GM21737 (cell line): Measurements from ENCODE around the gene PATZ1.
A peak's percentile ranks its signal among the peaks of the same experiment; 100 is the strongest.
"Not testable (repeated sequence)": the region's sequence is repeated elsewhere in the genome, so short reads cannot be mapped to it uniquely, and the experiment has no call there.

Source experiments
- ATAC-seq: cut with Tn5 transposase; IDR thresholded peaks from one replicate; pipeline ENCODE4 v1.9.1; 2021; ENCODE audit warnings: mild to moderate bottlenecking, moderate library complexity; ENCODE audit not compliant: unreplicated experiment

The PATZ1 gene, protein sequence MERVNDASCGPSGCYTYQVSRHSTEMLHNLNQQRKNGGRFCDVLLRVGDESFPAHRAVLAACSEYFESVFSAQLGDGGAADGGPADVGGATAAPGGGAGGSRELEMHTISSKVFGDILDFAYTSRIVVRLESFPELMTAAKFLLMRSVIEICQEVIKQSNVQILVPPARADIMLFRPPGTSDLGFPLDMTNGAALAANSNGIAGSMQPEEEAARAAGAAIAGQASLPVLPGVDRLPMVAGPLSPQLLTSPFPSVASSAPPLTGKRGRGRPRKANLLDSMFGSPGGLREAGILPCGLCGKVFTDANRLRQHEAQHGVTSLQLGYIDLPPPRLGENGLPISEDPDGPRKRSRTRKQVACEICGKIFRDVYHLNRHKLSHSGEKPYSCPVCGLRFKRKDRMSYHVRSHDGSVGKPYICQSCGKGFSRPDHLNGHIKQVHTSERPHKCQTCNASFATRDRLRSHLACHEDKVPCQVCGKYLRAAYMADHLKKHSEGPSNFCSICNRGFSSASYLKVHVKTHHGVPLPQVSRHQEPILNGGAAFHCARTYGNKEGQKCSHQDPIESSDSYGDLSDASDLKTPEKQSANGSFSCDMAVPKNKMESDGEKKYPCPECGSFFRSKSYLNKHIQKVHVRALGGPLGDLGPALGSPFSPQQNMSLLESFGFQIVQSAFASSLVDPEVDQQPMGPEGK

DNA sequence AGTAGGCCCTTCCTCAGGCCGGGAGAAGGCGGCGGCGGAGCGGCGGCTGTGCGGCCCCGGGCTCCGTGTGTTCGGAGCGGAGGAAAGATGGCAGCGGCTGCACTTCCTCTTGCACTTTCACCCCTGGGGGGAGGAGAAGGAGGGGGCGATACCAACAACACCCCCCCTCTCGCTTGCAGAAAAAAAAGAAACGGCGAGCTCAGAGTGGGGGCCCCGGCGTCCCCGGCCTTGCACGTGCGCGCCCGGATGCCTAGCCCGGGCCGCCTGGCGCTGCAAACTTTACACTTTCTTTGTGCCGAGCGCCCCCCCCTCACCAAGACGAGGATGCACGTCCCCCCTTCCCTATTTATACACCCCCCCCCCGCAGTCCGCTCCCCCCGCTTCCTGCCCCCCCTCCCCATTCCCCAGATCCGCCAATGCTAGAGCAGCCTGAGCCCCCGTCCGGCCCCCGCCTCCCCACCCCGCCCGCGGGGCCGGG is at the start of gene PATZ1:
TSS of gene PATZ1 (minus strand) at position 92 of the 478 bp plus-strand sequence. CDS start 744 bp downstream, outside the sequence.
- peak; percentile 23 for ATAC-seq

DNA sequence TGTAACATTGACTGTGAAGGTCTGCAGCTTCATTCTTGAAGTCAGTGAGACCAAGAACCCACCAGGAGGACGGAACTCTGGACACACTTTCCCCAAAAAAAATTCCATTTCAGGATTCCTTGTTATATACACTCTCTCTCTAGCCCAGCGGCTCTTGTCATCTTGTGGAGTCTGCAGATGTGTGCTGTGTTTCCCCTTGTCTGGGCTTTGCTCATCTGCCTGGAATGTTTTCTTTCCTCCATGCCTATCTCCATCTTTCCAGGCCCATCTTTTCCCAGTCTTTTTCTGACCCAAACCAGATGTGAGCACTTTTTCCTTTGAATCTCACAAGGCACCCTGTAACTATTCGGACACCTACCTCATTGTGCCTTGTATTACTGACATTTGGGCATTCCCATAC is 48.2 kb upstream of the PATZ1 start:
- ATAC-seq: no peak

GRCh38 chr22:31393893-31394292 is 47.7 kb upstream of the PATZ1 start:
- no peak for ATAC-seq

GRCh38 chr22:31378651-31379050 is 32.5 kb upstream of the PATZ1 start:
- ATAC-seq: not testable (repeated sequence)

GRCh38 chr22:31378123-31378522 is 32.0 kb upstream of the PATZ1 start:
- no peak for ATAC-seq

- no peak for ATAC-seq
Observed at GRCh38 chr22:31377612-31378011, 31.5 kb upstream of the PATZ1 start.

GRCh38 chr22:31367426-31367825 is 21.3 kb upstream of the PATZ1 start:
- no peak for ATAC-seq

DNA sequence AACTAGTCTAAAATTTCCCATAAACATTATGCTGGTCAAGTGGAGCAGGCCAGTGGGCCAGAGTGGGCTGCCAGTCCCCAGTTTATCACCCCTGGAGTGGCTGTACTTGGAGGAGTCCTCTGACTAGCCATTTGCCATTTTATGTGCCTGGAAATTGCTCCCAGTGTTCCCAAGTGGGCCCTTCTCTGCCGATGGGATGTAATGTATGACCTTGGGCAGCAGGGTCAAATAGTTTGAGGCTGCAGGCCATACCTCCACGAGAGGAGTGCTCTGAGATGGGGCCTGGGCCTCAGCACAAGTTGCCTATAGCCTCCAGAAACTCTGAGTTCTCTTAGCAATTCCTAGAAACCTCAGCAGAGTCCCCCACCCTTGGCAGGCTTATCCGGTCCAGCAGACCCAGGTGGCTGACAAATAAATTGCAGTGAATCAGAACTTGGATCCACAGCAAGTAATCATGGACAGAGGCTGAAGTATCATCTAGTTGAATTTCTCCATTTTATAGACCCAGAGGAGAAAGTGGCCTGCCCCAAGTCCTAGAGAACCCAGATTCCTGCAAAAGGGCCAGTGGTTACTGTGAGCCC is 17.8 kb upstream of the PATZ1 start:
- ATAC-seq: no peak

- ATAC-seq: no peak
Observed at GRCh38 chr22:31361743-31362142, 15.6 kb upstream of the PATZ1 start.

- ATAC-seq: no peak
Observed at GRCh38 chr22:31360029-31360428, 13.9 kb upstream of the PATZ1 start.

- no peak for ATAC-seq
Observed at GRCh38 chr22:31354515-31354914, 8.4 kb upstream of the PATZ1 start.

- no peak for ATAC-seq
Observed at GRCh38 chr22:31350410-31350863, 4.3 kb upstream of the PATZ1 start.

- no peak for ATAC-seq
Observed at GRCh38 chr22:31349960-31350359, 3.8 kb upstream of the PATZ1 start.

DNA sequence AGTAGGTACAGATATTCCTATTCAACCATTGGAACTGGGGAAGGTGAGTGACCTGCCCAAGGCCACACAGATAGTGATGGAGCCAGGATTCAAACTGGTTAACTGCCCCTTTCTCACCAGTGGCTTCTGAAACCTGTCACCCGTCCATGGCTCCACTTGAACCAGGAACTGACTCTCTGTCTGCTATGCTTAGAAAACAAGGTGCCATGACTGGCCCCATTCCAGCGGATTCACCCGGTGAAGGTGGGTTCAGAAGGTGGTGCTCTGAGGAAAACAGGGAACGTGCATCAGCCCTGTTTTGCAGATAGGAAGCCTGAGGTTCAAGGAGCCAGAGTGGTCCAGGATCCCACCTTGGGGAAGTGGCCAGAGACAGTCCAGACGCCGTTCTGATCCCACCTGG is 2.6 kb upstream of the PATZ1 start:
- no peak for ATAC-seq

- ATAC-seq: not testable (repeated sequence)
Observed at GRCh38 chr22:31348009-31348337, 1.8 kb upstream of the PATZ1 start.

GRCh38 chr22:31347251-31348008 is 1.3 kb upstream of the PATZ1 start:
- ATAC-seq: no peak

GRCh38 chr22:31346733-31347250 is 646 bp upstream of the PATZ1 start:
- ATAC-seq: no peak

DNA sequence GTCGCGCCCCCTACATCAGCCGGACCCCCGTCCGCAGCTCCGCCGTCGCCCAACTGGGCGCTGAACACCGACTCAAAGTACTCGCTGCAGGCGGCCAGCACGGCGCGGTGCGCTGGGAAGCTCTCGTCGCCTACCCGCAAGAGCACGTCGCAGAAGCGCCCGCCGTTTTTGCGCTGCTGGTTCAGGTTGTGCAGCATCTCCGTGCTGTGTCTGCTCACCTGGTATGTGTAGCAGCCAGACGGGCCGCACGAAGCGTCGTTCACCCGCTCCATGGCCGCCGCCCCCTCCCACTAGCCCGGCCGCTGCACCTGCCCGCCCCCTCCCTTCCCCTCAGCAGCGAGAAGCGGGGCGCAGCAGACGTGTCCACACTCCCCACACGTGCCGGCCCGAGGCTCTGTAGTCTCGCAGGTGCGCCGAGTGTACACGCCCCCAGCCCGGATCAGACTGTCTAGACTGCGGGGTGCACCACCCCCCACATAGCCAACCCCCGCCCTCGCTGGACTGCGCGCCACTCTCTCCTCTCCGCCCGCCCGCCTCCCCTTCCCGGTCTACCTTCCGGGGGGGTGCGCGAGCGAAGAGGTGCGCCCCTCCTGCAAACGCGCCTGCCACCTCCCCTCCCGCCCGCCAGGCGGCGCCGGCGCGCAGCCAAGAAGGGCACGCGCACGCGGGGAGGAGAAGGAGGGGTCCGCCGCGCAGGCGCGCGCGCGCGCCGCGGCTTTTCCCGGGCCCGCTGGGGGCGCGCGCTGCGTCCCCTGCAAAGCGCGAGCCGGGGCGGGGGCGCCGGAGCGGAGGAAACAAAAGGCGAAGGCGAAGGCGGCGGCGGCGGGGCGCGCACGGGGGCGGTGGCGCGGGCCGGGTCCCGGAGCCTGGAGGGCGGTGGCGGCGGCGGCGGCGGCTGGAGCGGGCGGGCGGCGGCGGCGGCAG is 553 bp downstream of the PATZ1 start:
- peak; percentile 36 for ATAC-seq

DNA sequence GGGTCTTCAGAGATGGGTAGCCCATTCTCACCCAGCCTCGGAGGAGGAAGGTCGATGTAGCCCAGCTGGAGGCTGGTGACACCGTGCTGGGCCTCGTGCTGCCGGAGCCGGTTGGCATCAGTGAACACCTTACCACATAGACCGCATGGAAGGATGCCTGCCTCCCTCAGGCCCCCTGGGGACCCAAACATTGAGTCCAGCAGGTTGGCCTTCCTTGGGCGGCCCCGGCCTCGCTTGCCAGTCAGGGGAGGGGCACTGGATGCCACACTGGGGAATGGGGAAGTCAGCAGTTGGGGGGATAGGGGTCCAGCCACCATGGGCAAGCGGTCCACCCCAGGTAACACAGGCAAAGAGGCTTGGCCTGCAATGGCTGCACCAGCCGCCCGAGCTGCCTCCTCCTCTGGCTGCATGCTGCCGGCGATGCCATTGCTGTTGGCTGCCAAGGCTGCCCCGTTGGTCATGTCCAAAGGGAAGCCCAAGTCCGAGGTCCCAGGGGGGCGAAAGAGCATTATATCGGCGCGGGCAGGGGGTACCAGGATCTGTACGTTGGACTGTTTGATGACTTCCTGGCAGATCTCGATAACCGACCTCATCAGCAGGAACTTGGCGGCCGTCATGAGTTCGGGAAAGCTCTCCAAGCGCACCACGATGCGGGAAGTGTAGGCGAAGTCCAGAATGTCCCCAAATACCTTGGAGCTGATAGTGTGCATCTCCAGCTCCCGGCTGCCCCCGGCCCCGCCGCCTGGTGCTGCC is 1.4 kb downstream of the PATZ1 start:
- no peak for ATAC-seq
